WTC11 (cell line): Measurements from ENCODE around the gene NTRK1. TPM values are rescaled to one million over a fixed set of nuclear protein-coding genes. Genes with fewer than 3 reads are reported as not detected.
A peak's percentile ranks its signal among the peaks of the same experiment; 100 is the strongest.

ENCODE experiments used
- CREM ChIP-seq: sonication (generic); formaldehyde crosslinking; IDR thresholded peaks from 2 replicates; pipeline ENCODE4 v1.8.1; 2022; ENCODE audit warnings: mild to moderate bottlenecking, missing genetic modification reagents, moderate library complexity
- GABPB1 ChIP-seq: sonication (generic); formaldehyde crosslinking; IDR thresholded peaks from 2 replicates; pipeline ENCODE4 v1.8.1; 2023; ENCODE audit warnings: mild to moderate bottlenecking, missing genetic modification reagents
- HMGA2 ChIP-seq: fragments of 250-450 bp; sonication (Bioruptor Pico); IDR thresholded peaks from 2 replicates; pipeline ENCODE4 v1.4.0; 2021; ENCODE audit warnings: mild to moderate bottlenecking, moderate library complexity
- MYBL2 ChIP-seq: sonication (generic); formaldehyde crosslinking; IDR thresholded peaks from 2 replicates; pipeline ENCODE4 v1.8.1; 2023; ENCODE audit warnings: mild to moderate bottlenecking, moderate library complexity, missing genetic modification reagents
- NFE2L1 ChIP-seq: sonication (generic); formaldehyde crosslinking; IDR thresholded peaks from 2 replicates; pipeline ENCODE4 v1.8.1; 2023; ENCODE audit warnings: missing genetic modification reagents
- NR1H2 ChIP-seq: sonication (generic); formaldehyde crosslinking; IDR thresholded peaks from 2 replicates; pipeline ENCODE4 v1.9.0; 2021; ENCODE audit warnings: mild to moderate bottlenecking, moderate library complexity, missing genetic modification reagents
- RORB ChIP-seq: fragments of 250-450 bp; sonication (Bioruptor Pico); IDR thresholded peaks from 2 replicates; pipeline ENCODE4 v1.9.0; 2021; ENCODE audit warnings: mild to moderate bottlenecking
- SMAD3 ChIP-seq: sonication (generic); formaldehyde crosslinking; IDR thresholded peaks from 2 replicates; pipeline ENCODE4 v1.8.0; 2022; ENCODE audit warnings: missing genetic modification reagents, mild to moderate bottlenecking, borderline replicate concordance
- SMAD4 ChIP-seq: sonication (generic); formaldehyde crosslinking; IDR thresholded peaks from 2 replicates; pipeline ENCODE4 v1.8.0; 2022; ENCODE audit warnings: mild to moderate bottlenecking, missing genetic modification reagents
- ZBTB43 ChIP-seq: sonication (generic); formaldehyde crosslinking; IDR thresholded peaks from 2 replicates; pipeline ENCODE4 v1.8.1; 2023; ENCODE audit warnings: mild to moderate bottlenecking, missing genetic modification reagents
- ZNF317 ChIP-seq: sonication (generic); formaldehyde crosslinking; IDR thresholded peaks from 2 replicates; pipeline ENCODE4 v1.8.1; 2023; ENCODE audit warnings: low read depth, mild to moderate bottlenecking, moderate library complexity, missing genetic modification reagents, borderline replicate concordance
- ZNF396 ChIP-seq: fragments of 250-450 bp; sonication (Bioruptor Pico); IDR thresholded peaks from 2 replicates; pipeline ENCODE4 v1.8.0; 2021; ENCODE audit warnings: mild to moderate bottlenecking, moderate library complexity, borderline replicate concordance
- ZNF425 ChIP-seq: fragments of 250-450 bp; sonication (Bioruptor Pico); conservative IDR thresholded peaks from 2 replicates; pipeline ENCODE4 v1.9.0; 2021; ENCODE audit warnings: mild to moderate bottlenecking
- total RNA-seq: library from RNA; stranded (reverse); gene quantifications from 3 replicates; pipeline ENCODE4 v1.2.3, GENCODE V29; 2021
- TF ChIP-seq, protein P1 (sequence below): fragments of 250-450 bp; sonication (Bioruptor Pico); IDR thresholded peaks from 2 replicates; pipeline ENCODE4 v2.1.2; 2022; ENCODE audit warnings: mild to moderate bottlenecking, moderate library complexity
- TF ChIP-seq, protein P2 (sequence below): sonication (generic); formaldehyde crosslinking; IDR thresholded peaks from 2 replicates; pipeline ENCODE4 v1.8.1; 2023; ENCODE audit warnings: mild to moderate bottlenecking, missing genetic modification reagents, moderate library complexity
- TF ChIP-seq, protein P3 (sequence below): sonication (generic); formaldehyde crosslinking; IDR thresholded peaks from 2 replicates; pipeline ENCODE4 v1.8.1; 2023; ENCODE audit warnings: mild to moderate bottlenecking, missing genetic modification reagents, borderline replicate concordance
- TF ChIP-seq, protein P4 (sequence below): sonication (generic); formaldehyde crosslinking; IDR thresholded peaks from 2 replicates; pipeline ENCODE4 v1.8.1; 2022; ENCODE audit warnings: mild to moderate bottlenecking, moderate library complexity, missing genetic modification reagents
- TF ChIP-seq, protein P5 (sequence below): fragments of 250-450 bp; sonication (Bioruptor Pico); IDR thresholded peaks from 2 replicates; pipeline ENCODE4 v1.9.0; 2021; ENCODE audit warnings: mild to moderate bottlenecking, borderline replicate concordance

Gene NTRK1
- total RNA-seq, 1 experiment from 2014 or later: 0.42 TPM

GRCh38 chr1:156920233-156921052, 59.8 kb downstream of the NTRK1 start, which contains the start of gene LRRC71 (continued):
- TF ChIP-seq, protein P1, sequence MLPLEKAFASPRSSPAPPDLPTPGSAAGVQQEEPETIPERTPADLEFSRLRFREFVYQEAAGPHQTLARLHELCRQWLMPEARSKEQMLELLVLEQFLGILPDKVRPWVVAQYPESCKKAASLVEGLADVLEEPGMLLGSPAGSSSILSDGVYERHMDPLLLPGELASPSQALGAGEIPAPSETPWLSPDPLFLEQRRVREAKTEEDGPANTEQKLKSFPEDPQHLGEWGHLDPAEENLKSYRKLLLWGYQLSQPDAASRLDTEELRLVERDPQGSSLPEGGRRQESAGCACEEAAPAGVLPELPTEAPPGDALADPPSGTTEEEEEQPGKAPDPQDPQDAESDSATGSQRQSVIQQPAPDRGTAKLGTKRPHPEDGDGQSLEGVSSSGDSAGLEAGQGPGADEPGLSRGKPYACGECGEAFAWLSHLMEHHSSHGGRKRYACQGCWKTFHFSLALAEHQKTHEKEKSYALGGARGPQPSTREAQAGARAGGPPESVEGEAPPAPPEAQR (CRISPR knock-in tag): no peak
- TF ChIP-seq SMAD4 (no peak), ZNF396 (CRISPR knock-in tag) (no peak), HMGA2 (no peak), SMAD3 (CRISPR knock-in tag) (no peak), NR1H2 (CRISPR knock-in tag) (no peak), ZNF317 (no peak), NFE2L1 (CRISPR knock-in tag) (no peak), ZNF425 (CRISPR knock-in tag) (no peak), GABPB1 (CRISPR knock-in tag) (no peak), CREM (CRISPR knock-in tag) (no peak), RORB (CRISPR knock-in tag) (no peak), MYBL2 (CRISPR knock-in tag) (no peak), ZBTB43 (CRISPR knock-in tag) (no peak)
- TF ChIP-seq, protein P2, sequence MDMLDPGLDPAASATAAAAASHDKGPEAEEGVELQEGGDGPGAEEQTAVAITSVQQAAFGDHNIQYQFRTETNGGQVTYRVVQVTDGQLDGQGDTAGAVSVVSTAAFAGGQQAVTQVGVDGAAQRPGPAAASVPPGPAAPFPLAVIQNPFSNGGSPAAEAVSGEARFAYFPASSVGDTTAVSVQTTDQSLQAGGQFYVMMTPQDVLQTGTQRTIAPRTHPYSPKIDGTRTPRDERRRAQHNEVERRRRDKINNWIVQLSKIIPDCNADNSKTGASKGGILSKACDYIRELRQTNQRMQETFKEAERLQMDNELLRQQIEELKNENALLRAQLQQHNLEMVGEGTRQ (CRISPR knock-in tag): peak; percentile 30; the same call in 1 of the 2 replicates
- TF ChIP-seq, protein P3, sequence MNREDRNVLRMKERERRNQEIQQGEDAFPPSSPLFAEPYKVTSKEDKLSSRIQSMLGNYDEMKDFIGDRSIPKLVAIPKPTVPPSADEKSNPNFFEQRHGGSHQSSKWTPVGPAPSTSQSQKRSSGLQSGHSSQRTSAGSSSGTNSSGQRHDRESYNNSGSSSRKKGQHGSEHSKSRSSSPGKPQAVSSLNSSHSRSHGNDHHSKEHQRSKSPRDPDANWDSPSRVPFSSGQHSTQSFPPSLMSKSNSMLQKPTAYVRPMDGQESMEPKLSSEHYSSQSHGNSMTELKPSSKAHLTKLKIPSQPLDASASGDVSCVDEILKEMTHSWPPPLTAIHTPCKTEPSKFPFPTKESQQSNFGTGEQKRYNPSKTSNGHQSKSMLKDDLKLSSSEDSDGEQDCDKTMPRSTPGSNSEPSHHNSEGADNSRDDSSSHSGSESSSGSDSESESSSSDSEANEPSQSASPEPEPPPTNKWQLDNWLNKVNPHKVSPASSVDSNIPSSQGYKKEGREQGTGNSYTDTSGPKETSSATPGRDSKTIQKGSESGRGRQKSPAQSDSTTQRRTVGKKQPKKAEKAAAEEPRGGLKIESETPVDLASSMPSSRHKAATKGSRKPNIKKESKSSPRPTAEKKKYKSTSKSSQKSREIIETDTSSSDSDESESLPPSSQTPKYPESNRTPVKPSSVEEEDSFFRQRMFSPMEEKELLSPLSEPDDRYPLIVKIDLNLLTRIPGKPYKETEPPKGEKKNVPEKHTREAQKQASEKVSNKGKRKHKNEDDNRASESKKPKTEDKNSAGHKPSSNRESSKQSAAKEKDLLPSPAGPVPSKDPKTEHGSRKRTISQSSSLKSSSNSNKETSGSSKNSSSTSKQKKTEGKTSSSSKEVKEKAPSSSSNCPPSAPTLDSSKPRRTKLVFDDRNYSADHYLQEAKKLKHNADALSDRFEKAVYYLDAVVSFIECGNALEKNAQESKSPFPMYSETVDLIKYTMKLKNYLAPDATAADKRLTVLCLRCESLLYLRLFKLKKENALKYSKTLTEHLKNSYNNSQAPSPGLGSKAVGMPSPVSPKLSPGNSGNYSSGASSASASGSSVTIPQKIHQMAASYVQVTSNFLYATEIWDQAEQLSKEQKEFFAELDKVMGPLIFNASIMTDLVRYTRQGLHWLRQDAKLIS (CRISPR knock-in tag): no peak
- TF ChIP-seq, protein P4, sequence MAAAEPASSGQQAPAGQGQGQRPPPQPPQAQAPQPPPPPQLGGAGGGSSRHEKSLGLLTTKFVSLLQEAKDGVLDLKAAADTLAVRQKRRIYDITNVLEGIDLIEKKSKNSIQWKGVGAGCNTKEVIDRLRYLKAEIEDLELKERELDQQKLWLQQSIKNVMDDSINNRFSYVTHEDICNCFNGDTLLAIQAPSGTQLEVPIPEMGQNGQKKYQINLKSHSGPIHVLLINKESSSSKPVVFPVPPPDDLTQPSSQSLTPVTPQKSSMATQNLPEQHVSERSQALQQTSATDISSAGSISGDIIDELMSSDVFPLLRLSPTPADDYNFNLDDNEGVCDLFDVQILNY (CRISPR knock-in tag): peak; percentile 69; the same call in 1 of the 2 replicates
- TF ChIP-seq, protein P5, sequence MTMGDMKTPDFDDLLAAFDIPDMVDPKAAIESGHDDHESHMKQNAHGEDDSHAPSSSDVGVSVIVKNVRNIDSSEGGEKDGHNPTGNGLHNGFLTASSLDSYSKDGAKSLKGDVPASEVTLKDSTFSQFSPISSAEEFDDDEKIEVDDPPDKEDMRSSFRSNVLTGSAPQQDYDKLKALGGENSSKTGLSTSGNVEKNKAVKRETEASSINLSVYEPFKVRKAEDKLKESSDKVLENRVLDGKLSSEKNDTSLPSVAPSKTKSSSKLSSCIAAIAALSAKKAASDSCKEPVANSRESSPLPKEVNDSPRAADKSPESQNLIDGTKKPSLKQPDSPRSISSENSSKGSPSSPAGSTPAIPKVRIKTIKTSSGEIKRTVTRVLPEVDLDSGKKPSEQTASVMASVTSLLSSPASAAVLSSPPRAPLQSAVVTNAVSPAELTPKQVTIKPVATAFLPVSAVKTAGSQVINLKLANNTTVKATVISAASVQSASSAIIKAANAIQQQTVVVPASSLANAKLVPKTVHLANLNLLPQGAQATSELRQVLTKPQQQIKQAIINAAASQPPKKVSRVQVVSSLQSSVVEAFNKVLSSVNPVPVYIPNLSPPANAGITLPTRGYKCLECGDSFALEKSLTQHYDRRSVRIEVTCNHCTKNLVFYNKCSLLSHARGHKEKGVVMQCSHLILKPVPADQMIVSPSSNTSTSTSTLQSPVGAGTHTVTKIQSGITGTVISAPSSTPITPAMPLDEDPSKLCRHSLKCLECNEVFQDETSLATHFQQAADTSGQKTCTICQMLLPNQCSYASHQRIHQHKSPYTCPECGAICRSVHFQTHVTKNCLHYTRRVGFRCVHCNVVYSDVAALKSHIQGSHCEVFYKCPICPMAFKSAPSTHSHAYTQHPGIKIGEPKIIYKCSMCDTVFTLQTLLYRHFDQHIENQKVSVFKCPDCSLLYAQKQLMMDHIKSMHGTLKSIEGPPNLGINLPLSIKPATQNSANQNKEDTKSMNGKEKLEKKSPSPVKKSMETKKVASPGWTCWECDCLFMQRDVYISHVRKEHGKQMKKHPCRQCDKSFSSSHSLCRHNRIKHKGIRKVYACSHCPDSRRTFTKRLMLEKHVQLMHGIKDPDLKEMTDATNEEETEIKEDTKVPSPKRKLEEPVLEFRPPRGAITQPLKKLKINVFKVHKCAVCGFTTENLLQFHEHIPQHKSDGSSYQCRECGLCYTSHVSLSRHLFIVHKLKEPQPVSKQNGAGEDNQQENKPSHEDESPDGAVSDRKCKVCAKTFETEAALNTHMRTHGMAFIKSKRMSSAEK: no peak
